Neural cell (in vitro differentiated cells): ENCODE data around the gene CASKIN2. TPM values are rescaled to one million over a fixed set of nuclear protein-coding genes. Genes with fewer than 3 reads are reported as not detected.

Source experiments
- H2AFZ ChIP-seq: fragments of 200-600, 300-800 bp; sonication (generic), shearing (Covaris generic); 2 replicates; pipeline ENCODE4 v1.6.0; 2014; ENCODE audit warnings: low read depth, mild to moderate bottlenecking, antibody characterized with exemption, low read length, moderate library complexity
- H3F3A ChIP-seq: fragments of 200-600 bp; shearing (Covaris generic); 2 replicates; pipeline ENCODE4 v1.6.1; 2016; ENCODE audit warnings: mild to moderate bottlenecking, moderate library complexity, mixed read lengths, antibody characterized with exemption, low read length; ENCODE audit not compliant: insufficient read depth, poor library complexity, severe bottlenecking
- H3K27ac ChIP-seq: fragments of 200-600, 300-800 bp; sonication (generic), shearing (Covaris generic); 2 replicates; pipeline ENCODE4 v1.5.1; 2014; ENCODE audit warnings: mild to moderate bottlenecking, low read length, moderate library complexity
- H3K27me3 ChIP-seq: fragments of 300-800, 200-600 bp; sonication (generic), shearing (Covaris generic); 2 replicates; pipeline ENCODE4 v1.6.0; 2014; ENCODE audit warnings: mild to moderate bottlenecking, low read depth, low read length, moderate library complexity; ENCODE audit not compliant: insufficient read depth
- H3K36me3 ChIP-seq: fragments of 300-800, 200-600 bp; sonication (generic), shearing (Covaris generic); 2 replicates; pipeline ENCODE4 v1.5.1; 2014; ENCODE audit warnings: mild to moderate bottlenecking, antibody characterized with exemption, low read length, moderate library complexity; ENCODE audit not compliant: insufficient read depth
- H3K4me2 ChIP-seq: fragments of 300-800, 200-600 bp; sonication (generic), shearing (Covaris generic); 2 replicates; pipeline ENCODE4 v1.6.0; 2014; ENCODE audit warnings: mild to moderate bottlenecking, low read length
- H3K4me3 ChIP-seq: fragments of 300-800, 200-600 bp; sonication (generic), shearing (Covaris generic); 2 replicates; pipeline ENCODE4 v1.5.1; 2014; ENCODE audit warnings: mild to moderate bottlenecking, low read length, moderate library complexity
- H3K79me2 ChIP-seq: fragments of 200-600 bp; shearing (Covaris generic); replicated peaks from 2 replicates; pipeline ENCODE4 v1.6.0; 2014; ENCODE audit warnings: mild to moderate bottlenecking, low read length, moderate library complexity; ENCODE audit not compliant: insufficient read depth
- H3K9ac ChIP-seq: fragments of 300-800, 200-600 bp; sonication (generic), shearing (Covaris generic); 2 replicates; pipeline ENCODE4 v1.6.1; 2016; ENCODE audit warnings: mild to moderate bottlenecking, low read length, mixed read lengths
- H3K9me2 ChIP-seq: fragments of 200-600 bp; shearing (Covaris generic); 2 replicates; pipeline ENCODE4 v1.6.1; 2016; ENCODE audit warnings: mild to moderate bottlenecking, low read length, mixed read lengths; ENCODE audit not compliant: insufficient read depth
- H3K9me3 ChIP-seq: fragments of 200-600, 300-800 bp; sonication (generic), shearing (Covaris generic); 2 replicates; pipeline ENCODE4 v1.6.1; 2016; ENCODE audit warnings: mild to moderate bottlenecking, mixed run types, low read length, moderate library complexity, mixed read lengths
- H4K20me1 ChIP-seq: fragments of 200-600 bp; shearing (Covaris generic); 2 replicates; pipeline ENCODE4 v1.6.1; 2016; ENCODE audit warnings: mild to moderate bottlenecking, mixed run types; ENCODE audit not compliant: insufficient read depth
- EP300 ChIP-seq: fragments of 450-650 bp; conservative IDR thresholded peaks from 2 replicates; pipeline ENCODE4 v1.6.1; 2014; ENCODE audit warnings: antibody characterized with exemption, mild to moderate bottlenecking, moderate library complexity; ENCODE audit not compliant: poor library complexity, severe bottlenecking
- EZH2 ChIP-seq: fragments of 200-600, 300-800 bp; shearing (Covaris generic), sonication (generic); IDR thresholded peaks from 2 replicates; pipeline ENCODE4 v1.6.1; 2014; ENCODE audit warnings: antibody characterized with exemption, low read length, borderline replicate concordance, mild to moderate bottlenecking; ENCODE audit not compliant: insufficient read depth, poor library complexity, severe bottlenecking
- MXI1 ChIP-seq: fragments of 450-650 bp; conservative IDR thresholded peaks from 2 replicates; pipeline ENCODE4 v1.6.1; 2014; ENCODE audit warnings: antibody characterized with exemption, mild to moderate bottlenecking; ENCODE audit not compliant: poor library complexity, severe bottlenecking
- POLR2AphosphoS5 ChIP-seq: IDR thresholded peaks from 2 replicates; pipeline ENCODE4 v1.6.1; 2012
- RAD21 ChIP-seq: fragments of 450-650 bp; conservative IDR thresholded peaks from 2 replicates; pipeline ENCODE4 v1.6.1; 2014; ENCODE audit warnings: antibody characterized with exemption, mild to moderate bottlenecking, moderate library complexity
- SMC3 ChIP-seq: fragments of 450-650 bp; conservative IDR thresholded peaks from 2 replicates; pipeline ENCODE4 v1.6.1; 2014; ENCODE audit warnings: antibody characterized with exemption, mild to moderate bottlenecking, moderate library complexity; ENCODE audit not compliant: poor library complexity
- TAF1 ChIP-seq: IDR thresholded peaks from 2 replicates; pipeline ENCODE4 v1.6.1; 2012; ENCODE audit warnings: low read depth
- polyA plus RNA-seq: library from polyadenylated mRNA; depleted of rRNA; stranded (reverse); fragments of >200 nt; gene quantifications from 2 replicates; pipeline ENCODE4 v1.2.3, GENCODE V29; 2014
- TF ChIP-seq, protein P1 (sequence below): fragments of 450-650 bp; IDR thresholded peaks from 2 replicates; pipeline ENCODE4 v1.5.1; 2014; ENCODE audit warnings: antibody characterized with exemption, mild to moderate bottlenecking, moderate library complexity; ENCODE audit not compliant: poor library complexity, severe bottlenecking
- TF ChIP-seq, protein P2 (sequence below): IDR thresholded peaks from 2 replicates; pipeline ENCODE4 v1.6.1; 2012; ENCODE audit warnings: borderline replicate concordance

CASKIN2 gene
- polyA plus RNA-seq, 1 donor from 2014 or later = 2.8 TPM

- Histone ChIP-seq H3K36me3 (no peaks in the 10 kb centered on the region), H3K4me3 (no peak overlapping the region), H3F3A (no peaks in the 10 kb centered on the region), H4K20me1 (no peaks in the 10 kb centered on the region), H3K27me3 (no peaks in the 10 kb centered on the region), H3K9me2 (no peaks in the 10 kb centered on the region), H3K27ac (no peak overlapping the region), H2AFZ (no peak overlapping the region), H3K4me2 (no peak overlapping the region), H3K9me3 (no peaks in the 10 kb centered on the region), H3K79me2 (peaks cover 11% of the 10 kb centered on the region), H3K9ac (no peak overlapping the region)
- TF ChIP-seq RAD21 = no peak
- TF ChIP-seq POLR2AphosphoS5 = no peak
Measured at GRCh38 chr17:75509528-75510258, 5.6 kb downstream of the CASKIN2 start.

GRCh38 chr17:75508931-75509361 is 6.4 kb downstream of the CASKIN2 start:
- Histone ChIP-seq H2AFZ (no peak overlapping the region), H3K27me3 (no peaks in the 10 kb centered on the region), H3K9me3 (no peaks in the 10 kb centered on the region), H3F3A (no peaks in the 10 kb centered on the region), H3K4me2 (no peak overlapping the region), H3K9ac (no peak overlapping the region), H3K79me2 (peaks cover 6% of the 10 kb centered on the region), H4K20me1 (no peaks in the 10 kb centered on the region), H3K4me3 (no peak overlapping the region), H3K9me2 (no peaks in the 10 kb centered on the region), H3K27ac (no peak overlapping the region), H3K36me3 (no peaks in the 10 kb centered on the region)
- TF ChIP-seq TAF1 = no peak

DNA sequence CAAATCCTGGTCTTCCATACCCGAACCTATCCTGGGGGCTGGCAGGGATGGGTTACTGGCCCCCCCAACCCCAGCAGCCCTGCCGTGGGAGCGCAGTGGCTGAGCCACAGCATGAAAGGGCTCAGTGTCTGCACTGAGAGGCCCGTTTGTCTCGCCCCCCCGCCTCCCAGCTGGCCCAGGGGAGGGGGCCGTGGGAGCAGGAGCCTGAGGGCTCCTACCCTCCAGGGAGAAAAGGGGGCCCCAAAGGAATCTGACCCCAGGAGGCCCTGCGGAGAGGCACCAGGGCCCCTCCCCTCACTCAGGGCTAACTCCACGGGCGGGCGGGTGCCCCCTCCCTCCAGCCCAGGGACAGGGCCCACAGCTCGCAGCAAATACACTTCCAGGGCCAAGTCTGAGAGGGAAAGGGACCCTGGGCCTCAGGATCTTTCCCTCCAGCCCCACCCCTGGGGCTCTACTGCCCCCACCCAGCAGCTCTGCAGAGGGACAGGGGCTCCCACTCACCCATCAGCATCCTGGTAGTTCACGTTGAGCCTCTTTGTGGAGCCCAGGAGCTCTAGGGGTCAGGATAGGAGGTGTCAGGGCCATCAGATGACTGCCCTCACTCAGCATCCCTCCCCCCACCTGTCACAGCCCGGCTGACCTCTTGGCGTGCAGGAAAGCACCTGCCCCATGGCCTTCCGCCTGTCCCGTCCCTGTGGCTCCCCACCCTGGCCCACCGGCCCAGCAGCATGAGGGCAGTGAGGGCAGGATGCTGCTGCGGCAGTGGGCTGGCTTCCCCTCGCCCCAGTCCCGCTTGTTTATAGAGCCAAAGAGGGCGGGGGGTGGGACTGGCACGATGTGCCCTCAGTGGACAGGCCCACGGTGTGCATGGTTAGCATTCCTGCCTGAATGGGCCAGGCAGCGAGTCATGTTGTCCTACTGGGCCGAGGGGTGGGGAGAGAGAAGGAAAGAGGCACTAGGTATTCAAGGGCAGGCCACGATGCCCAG is 7.3 kb downstream of the CASKIN2 start:
- H3F3A ChIP-seq = no peaks in the 10 kb centered on the region
- H3K9me3 ChIP-seq = no peaks in the 10 kb centered on the region
- no peak overlapping the region for H3K4me2 ChIP-seq
- H3K79me2 ChIP-seq = peaks cover 2% of the 10 kb centered on the region
- TF ChIP-seq RAD21 = no peak
- no peak for TF ChIP-seq EZH2
- TF ChIP-seq, protein P1, sequence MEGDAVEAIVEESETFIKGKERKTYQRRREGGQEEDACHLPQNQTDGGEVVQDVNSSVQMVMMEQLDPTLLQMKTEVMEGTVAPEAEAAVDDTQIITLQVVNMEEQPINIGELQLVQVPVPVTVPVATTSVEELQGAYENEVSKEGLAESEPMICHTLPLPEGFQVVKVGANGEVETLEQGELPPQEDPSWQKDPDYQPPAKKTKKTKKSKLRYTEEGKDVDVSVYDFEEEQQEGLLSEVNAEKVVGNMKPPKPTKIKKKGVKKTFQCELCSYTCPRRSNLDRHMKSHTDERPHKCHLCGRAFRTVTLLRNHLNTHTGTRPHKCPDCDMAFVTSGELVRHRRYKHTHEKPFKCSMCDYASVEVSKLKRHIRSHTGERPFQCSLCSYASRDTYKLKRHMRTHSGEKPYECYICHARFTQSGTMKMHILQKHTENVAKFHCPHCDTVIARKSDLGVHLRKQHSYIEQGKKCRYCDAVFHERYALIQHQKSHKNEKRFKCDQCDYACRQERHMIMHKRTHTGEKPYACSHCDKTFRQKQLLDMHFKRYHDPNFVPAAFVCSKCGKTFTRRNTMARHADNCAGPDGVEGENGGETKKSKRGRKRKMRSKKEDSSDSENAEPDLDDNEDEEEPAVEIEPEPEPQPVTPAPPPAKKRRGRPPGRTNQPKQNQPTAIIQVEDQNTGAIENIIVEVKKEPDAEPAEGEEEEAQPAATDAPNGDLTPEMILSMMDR = no peak
- no peak for TF ChIP-seq EP300
- no peak for TF ChIP-seq POLR2AphosphoS5
- TF ChIP-seq, protein P2, sequence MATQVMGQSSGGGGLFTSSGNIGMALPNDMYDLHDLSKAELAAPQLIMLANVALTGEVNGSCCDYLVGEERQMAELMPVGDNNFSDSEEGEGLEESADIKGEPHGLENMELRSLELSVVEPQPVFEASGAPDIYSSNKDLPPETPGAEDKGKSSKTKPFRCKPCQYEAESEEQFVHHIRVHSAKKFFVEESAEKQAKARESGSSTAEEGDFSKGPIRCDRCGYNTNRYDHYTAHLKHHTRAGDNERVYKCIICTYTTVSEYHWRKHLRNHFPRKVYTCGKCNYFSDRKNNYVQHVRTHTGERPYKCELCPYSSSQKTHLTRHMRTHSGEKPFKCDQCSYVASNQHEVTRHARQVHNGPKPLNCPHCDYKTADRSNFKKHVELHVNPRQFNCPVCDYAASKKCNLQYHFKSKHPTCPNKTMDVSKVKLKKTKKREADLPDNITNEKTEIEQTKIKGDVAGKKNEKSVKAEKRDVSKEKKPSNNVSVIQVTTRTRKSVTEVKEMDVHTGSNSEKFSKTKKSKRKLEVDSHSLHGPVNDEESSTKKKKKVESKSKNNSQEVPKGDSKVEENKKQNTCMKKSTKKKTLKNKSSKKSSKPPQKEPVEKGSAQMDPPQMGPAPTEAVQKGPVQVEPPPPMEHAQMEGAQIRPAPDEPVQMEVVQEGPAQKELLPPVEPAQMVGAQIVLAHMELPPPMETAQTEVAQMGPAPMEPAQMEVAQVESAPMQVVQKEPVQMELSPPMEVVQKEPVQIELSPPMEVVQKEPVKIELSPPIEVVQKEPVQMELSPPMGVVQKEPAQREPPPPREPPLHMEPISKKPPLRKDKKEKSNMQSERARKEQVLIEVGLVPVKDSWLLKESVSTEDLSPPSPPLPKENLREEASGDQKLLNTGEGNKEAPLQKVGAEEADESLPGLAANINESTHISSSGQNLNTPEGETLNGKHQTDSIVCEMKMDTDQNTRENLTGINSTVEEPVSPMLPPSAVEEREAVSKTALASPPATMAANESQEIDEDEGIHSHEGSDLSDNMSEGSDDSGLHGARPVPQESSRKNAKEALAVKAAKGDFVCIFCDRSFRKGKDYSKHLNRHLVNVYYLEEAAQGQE = no peak
- no peak for TF ChIP-seq MXI1
- no peak for TF ChIP-seq TAF1
- TF ChIP-seq SMC3 = no peak
- no peak overlapping the region for H3K4me3 ChIP-seq
- H3K9me2 ChIP-seq = no peaks in the 10 kb centered on the region
- H3K27me3 ChIP-seq = no peaks in the 10 kb centered on the region
- no peaks in the 10 kb centered on the region for H3K36me3 ChIP-seq
- no peak overlapping the region for H2AFZ ChIP-seq
- H3K9ac ChIP-seq = no peak overlapping the region
- no peaks in the 10 kb centered on the region for H4K20me1 ChIP-seq
- H3K27ac ChIP-seq = no peak overlapping the region
